SK-N-SH (cell line): Measurements from ENCODE around the gene KDSR. TPM values are rescaled to one million over a fixed set of nuclear protein-coding genes. Genes with fewer than 3 reads are reported as not detected.

Source experiments
- CTCF ChIA-PET: fragments of 300-600, 350-600 bp; formaldehyde crosslinking; extraction: SDS; loops from one replicate; lab custom pipeline; 2021; lab: Yijun Ruan, JAX
- POLR2A ChIA-PET: fragments of 350-600 bp; sonication (Branson Sonifier 250); formaldehyde crosslinking; extraction: SDS; loops from one replicate; lab custom pipeline; 2020; ENCODE audit warnings: antibody characterized with exemption, inconsistent platforms; lab: Yijun Ruan, JAX
- DNase-seq: peaks from one replicate; pipeline ENCODE4 v3.0.0; 2012
- H2AFZ ChIP-seq: fragments of 200-600 bp; sonication (generic); 2 replicates; pipeline ENCODE4 v1.8.1; 2016; ENCODE audit warnings: antibody characterized with exemption, mild to moderate bottlenecking, low read depth
- H3F3A ChIP-seq: fragments of 200-600 bp; sonication (generic); replicated peaks from 2 replicates; pipeline ENCODE3; 2016; ENCODE audit warnings: antibody characterized with exemption, mild to moderate bottlenecking; ENCODE audit not compliant: insufficient read depth
- H3K27ac ChIP-seq, 2 experiments: fragments of 200-500 bp in 1 of 2; fragments of 200-600 bp in 1 of 2; sonication (Bioruptor generic) in 1 of 2; sonication (generic), shearing (Covaris generic) in 1 of 2; 2 replicates each; pipeline versions ENCODE4 v1.5.1 to v1.6.1; 2014 to 2016; ENCODE audit warnings: low read depth in 2 of 2, inconsistent platforms in 1 of 2, low read length in 1 of 2, mild to moderate bottlenecking in 1 of 2, mixed read lengths in 1 of 2
- H3K27me3 ChIP-seq: fragments of 200-600 bp; sonication (generic), shearing (Covaris generic); 2 replicates; pipeline ENCODE4 v1.6.1; 2016; ENCODE audit warnings: mixed run types; ENCODE audit not compliant: insufficient read depth
- H3K36me3 ChIP-seq, 2 experiments: fragments of 200-500 bp in 1 of 2; fragments of 200-600 bp in 1 of 2; sonication (Bioruptor generic) in 1 of 2; sonication (generic) in 1 of 2; replicated peaks in 1 of 2; 2 replicates each; pipeline versions ENCODE3 to v1.5.1; 2014 to 2016; ENCODE audit warnings: low read length in 1 of 2, mild to moderate bottlenecking in 1 of 2; ENCODE audit not compliant: insufficient read depth in 2 of 2, control insufficient read depth in 1 of 2
- H3K4me1 ChIP-seq, 2 experiments: fragments of 200-500 bp in 1 of 2; fragments of 200-600 bp in 1 of 2; sonication (Bioruptor generic) in 1 of 2; sonication (generic), shearing (Covaris generic) in 1 of 2; 2 replicates each; pipeline versions ENCODE4 v1.5.1 to v1.6.1; 2014 to 2016; ENCODE audit warnings: low read depth in 1 of 2, low read length in 1 of 2, mixed run types in 1 of 2; ENCODE audit not compliant: insufficient read depth in 2 of 2, control insufficient read depth in 1 of 2
- H3K4me2 ChIP-seq: fragments of 200-600 bp; sonication (generic), shearing (Covaris generic); 2 replicates; pipeline ENCODE4 v1.6.1; 2017; ENCODE audit warnings: mixed run types
- H3K4me3 ChIP-seq, 2 experiments: fragments of 200-500 bp in 1 of 2; fragments of 200-600 bp in 1 of 2; sonication (Bioruptor generic) in 1 of 2; sonication (generic), shearing (Covaris generic) in 1 of 2; 2 replicates each; pipeline versions ENCODE4 v1.5.1 to v1.8.1; 2014 to 2016; ENCODE audit warnings: low read depth in 2 of 2, inconsistent platforms in 1 of 2, low read length in 1 of 2, mild to moderate bottlenecking in 1 of 2, mixed read lengths in 1 of 2, moderate library complexity in 1 of 2
- H3K79me2 ChIP-seq: fragments of 200-600 bp; sonication (generic); 2 replicates; pipeline ENCODE4 v1.8.1; 2017; ENCODE audit warnings: mild to moderate bottlenecking; ENCODE audit not compliant: insufficient read depth
- H3K9ac ChIP-seq: fragments of 200-600 bp; sonication (generic); 2 replicates; pipeline ENCODE4 v1.6.1; 2017; ENCODE audit warnings: mixed run types
- H3K9me2 ChIP-seq: fragments of 200-600 bp; sonication (generic); 2 replicates; pipeline ENCODE4 v1.6.1; 2017; ENCODE audit warnings: mixed run types
- H3K9me3 ChIP-seq: fragments of 200-600 bp; sonication (generic); 2 replicates; pipeline ENCODE4 v1.6.1; 2017; ENCODE audit warnings: mixed run types, mild to moderate bottlenecking, moderate library complexity
- H4K20me1 ChIP-seq: fragments of 200-600 bp; sonication (generic); 2 replicates; pipeline ENCODE4 v1.6.1; 2017; ENCODE audit warnings: mild to moderate bottlenecking, mixed run types; ENCODE audit not compliant: insufficient read depth
- CTCF ChIP-seq: fragments of 200-600 bp; sonication (generic); IDR thresholded peaks from 2 replicates; pipeline ENCODE4 v1.6.1; 2017; ENCODE audit warnings: antibody characterized with exemption, mild to moderate bottlenecking, moderate library complexity
- EP300 ChIP-seq, 2 experiments: IDR thresholded peaks; 2 replicates each; pipeline versions ENCODE4 v1.4.0 to v1.6.1; 2012; ENCODE audit warnings: borderline replicate concordance in 1 of 2, low read depth in 1 of 2, low read length in 1 of 2
- GATA2 ChIP-seq: sonication (generic); formaldehyde crosslinking; IDR thresholded peaks from 2 replicates; pipeline ENCODE4 v1.5.0; 2020; ENCODE audit warnings: mild to moderate bottlenecking, missing genetic modification reagents
- IRF3 ChIP-seq: fragments of 150-350 bp; IDR thresholded peaks from 2 replicates; pipeline ENCODE4 v1.6.1; 2016; ENCODE audit warnings: mild to moderate bottlenecking, low read depth, low read length
- JUND ChIP-seq: IDR thresholded peaks from 2 replicates; pipeline ENCODE4 v1.4.0; 2012
- NFIC ChIP-seq: IDR thresholded peaks from 2 replicates; pipeline ENCODE4 v1.4.0; 2012; ENCODE audit warnings: borderline replicate concordance
- NRF1 ChIP-seq: IDR thresholded peaks from 2 replicates; pipeline ENCODE4 v1.6.1; 2012; ENCODE audit warnings: low read depth, mild to moderate bottlenecking, low read length
- PBX3 ChIP-seq: IDR thresholded peaks from 2 replicates; pipeline ENCODE4; 2012
- RCOR1 ChIP-seq: fragments of 150-350 bp; IDR thresholded peaks from 2 replicates; pipeline ENCODE4 v1.6.1; 2017; ENCODE audit warnings: antibody characterized with exemption, low read length
- RXRA ChIP-seq: IDR thresholded peaks from 2 replicates; pipeline ENCODE4 v1.4.0; 2012; ENCODE audit warnings: low read depth, mild to moderate bottlenecking, borderline replicate concordance
- SMC3 ChIP-seq: IDR thresholded peaks from 2 replicates; pipeline ENCODE4 v1.6.1; 2012; ENCODE audit warnings: low read depth, low read length, improper control_type of control experiment
- TCF12 ChIP-seq: IDR thresholded peaks from 2 replicates; pipeline ENCODE4 v1.4.0; 2012
- TEAD4 ChIP-seq: IDR thresholded peaks from 2 replicates; pipeline ENCODE4 v1.4.0; 2012; ENCODE audit warnings: mild to moderate bottlenecking, borderline replicate concordance; ENCODE audit not compliant: insufficient read depth
- USF1 ChIP-seq: IDR thresholded peaks from 2 replicates; pipeline ENCODE4 v1.4.0; 2012; ENCODE audit warnings: low read depth, borderline replicate concordance
- USF2 ChIP-seq: fragments of 150-350 bp; IDR thresholded peaks from 2 replicates; pipeline ENCODE4 v1.6.1; 2017; ENCODE audit warnings: antibody characterized with exemption, low read length, low read depth, borderline replicate concordance
- WGBS: methylation state at CpG from one replicate; pipeline ENCODE4 v1.1.6; 2017; ENCODE audit warnings: low lambda C conversion rate; 5-methylcytosine and 5-hydroxymethylcytosine counted together
- polyA plus RNA-seq, 3 experiments: library from polyadenylated mRNA; depleted of rRNA; stranded (reverse); fragments of >200 nt; gene quantifications; 2 replicates each; pipeline ENCODE4 v1.2.3, GENCODE V29; 2012

The KDSR gene
- polyA plus RNA-seq, 1 of the 3 experiments (the other 2 are of a cell fraction) = 22.3 TPM

- Histone ChIP-seq H3K9me2 (no peaks in the 10 kb centered on the region), H3K4me1 (peaks cover 6 to 21% of the 10 kb centered on the region in 2 experiments; a peak in 3 of 4 replicates), H3K9me3 (no peaks in the 10 kb centered on the region), H4K20me1 (no peaks in the 10 kb centered on the region), H3K27me3 (no peaks in the 10 kb centered on the region; the same call in 1 of the 2 replicates), H3K4me3 (peak overlapping the region; percentile 84 to 97), H3K36me3 (no peaks in the 10 kb centered on the region), H3K27ac (peak overlapping the region in 1 of 2 experiments; percentile 71; a peak in 2 of 4 replicates), H3K9ac (no peak overlapping the region), H3K79me2 (no peaks in the 10 kb centered on the region), H3F3A (peaks cover 12% of the 10 kb centered on the region), H2AFZ (no peak overlapping the region), H3K4me2 (peak overlapping the region; percentile 97)
- TF ChIP-seq RXRA (no peak), USF1 (no peak), TCF12 (no peak), JUND (no peak), CTCF (no peak), SMC3 (no peak), GATA2 (no peak)
- ChIA-PET CTCF (interaction anchor here (0.8 to 5.1 kb wide), 43 partner anchors 10 to 302 kb away, joined by 3 to 62 read pairs (median 5); no protein-coding TSS in a partner anchor), POLR2A (no interaction called here)
- DNase-seq = no peak
- WGBS = 38% methylated on average over 7 of the region's 10 CpGs
Observed at GRCh38 chr18:63317556-63317946, 49.5 kb downstream of the KDSR start.

- Histone ChIP-seq H3K9ac (no peak overlapping the region), H3K4me3 (peak overlapping the region; percentile 84 to 97), H3K9me3 (no peaks in the 10 kb centered on the region), H3K4me2 (peak overlapping the region; percentile 97; the same call in 1 of the 2 replicates), H4K20me1 (no peaks in the 10 kb centered on the region), H2AFZ (no peak overlapping the region), H3K4me1 (peaks cover 4 to 19% of the 10 kb centered on the region in 2 experiments; a peak in 2 of 4 replicates), H3F3A (peaks cover 7% of the 10 kb centered on the region), H3K79me2 (no peaks in the 10 kb centered on the region), H3K27ac (peak overlapping the region in 1 of 2 experiments; percentile 71; a peak in 1 of 4 replicates), H3K27me3 (no peaks in the 10 kb centered on the region; the same call in 1 of the 2 replicates), H3K36me3 (no peaks in the 10 kb centered on the region), H3K9me2 (no peaks in the 10 kb centered on the region)
- DNase-seq = no peak
- ChIA-PET POLR2A (no interaction called here), CTCF (interaction anchor here (0.8 to 5.1 kb wide), 30 partner anchors 10 to 301 kb away, joined by 3 to 62 read pairs (median 5); no protein-coding TSS in a partner anchor)
- WGBS = 76% methylated on average over 4 of the region's 4 CpGs
- TF ChIP-seq RCOR1 (no peak), IRF3 (no peak), NRF1 (no peak), USF1 (no peak), NFIC (no peak), TCF12 (no peak; the same call in 1 of the 2 replicates), JUND (no peak), TEAD4 (no peak), SMC3 (no peak), PBX3 (no peak), EP300 (IDR thresholded peaks at IDR 0.05; ENCODE audit: borderline replicate concordance in 1 of 2, low read depth in 1 of 2, low read length in 1 of 2) (no peak), USF2 (no peak)
Observed at GRCh38 chr18:63316612-63317555, 50.1 kb downstream of the KDSR start.
